Measurements from ENCODE around the gene HYI. TPM values are rescaled to one million over a fixed set of nuclear protein-coding genes. Genes with fewer than 3 reads are reported as not detected.
"Not testable (repeated sequence)": the region's sequence is repeated elsewhere in the genome, so short reads cannot be mapped to it uniquely, and the experiment has no call there.

The HYI gene
- total RNA-seq, 2 donors from 2014 or later: 67.7 to 104 TPM

DNA sequence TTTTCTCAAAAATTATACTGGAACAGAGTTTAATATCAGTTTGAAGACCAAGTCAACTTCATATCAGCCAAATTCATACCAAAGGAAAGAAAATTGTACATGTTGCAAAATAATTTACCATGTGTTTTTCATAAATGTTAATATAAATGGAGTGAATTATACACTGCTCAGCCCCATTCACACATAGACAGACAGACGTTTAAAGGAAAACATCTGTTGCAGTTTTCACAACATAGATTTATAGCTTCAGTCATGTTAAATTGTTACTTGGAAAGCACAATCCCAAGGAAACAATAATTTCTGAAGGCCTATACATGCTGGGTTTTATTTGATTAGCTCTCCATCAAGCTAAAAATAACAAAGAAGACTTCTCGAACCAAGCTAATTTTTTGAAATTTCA lies 27.8 kb upstream of the HYI start:
- no peaks in the 10 kb centered on the region for H3K9me3 ChIP-seq
- no peaks in the 10 kb centered on the region for H3K4me1 ChIP-seq (replicated peaks)
- DNase-seq (ENCODE audit: low spot score): no peak
- no peaks in the 10 kb centered on the region for H3K27me3 ChIP-seq (replicated peaks; ENCODE audit: insufficient read depth)
- TF ChIP-seq POLR2A (IDR thresholded peaks at IDR 0.05): no peak
- no peak for TF ChIP-seq POLR2AphosphoS5 (IDR thresholded peaks at IDR 0.05)
- TF ChIP-seq CTCF (IDR thresholded peaks at IDR 0.05): no peak
- no peak overlapping the region for H3K27ac ChIP-seq
- 62% methylated on average over 2 of the region's 2 CpGs for WGBS
- no peak overlapping the region for H3K4me3 ChIP-seq
- no peaks in the 10 kb centered on the region for H3K36me3 ChIP-seq
- intact Hi-C loops (cut with DNase I): no loop called here

DNA sequence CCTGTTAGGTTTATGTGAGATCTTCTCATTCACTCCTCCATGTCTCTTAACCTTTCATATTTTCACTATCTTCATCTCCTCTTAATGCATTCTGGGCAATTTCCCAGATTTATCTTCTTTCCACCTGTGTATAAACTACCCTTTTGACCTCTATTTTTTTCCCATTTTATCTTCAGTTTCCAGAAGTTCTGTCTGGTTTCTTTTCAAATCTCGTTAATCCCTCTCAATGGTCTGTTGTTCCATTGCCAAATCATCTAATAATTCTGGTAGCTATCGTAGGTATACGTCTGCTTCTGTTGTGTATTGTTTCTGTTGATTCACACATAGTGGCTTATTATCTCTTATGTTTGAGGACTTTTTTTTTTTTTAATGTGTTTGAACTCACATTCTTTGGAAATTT lies 25.7 kb upstream of the HYI start:
- DNase-seq (ENCODE audit: low spot score): no peak
- H3K4me1 ChIP-seq (replicated peaks): no peaks in the 10 kb centered on the region
- H3K36me3 ChIP-seq: no peaks in the 10 kb centered on the region
- H3K27ac ChIP-seq: no peak overlapping the region
- WGBS: 33% methylated on average over 3 of the region's 3 CpGs
- TF ChIP-seq POLR2AphosphoS5 (IDR thresholded peaks at IDR 0.05): no peak
- no peak for TF ChIP-seq POLR2A (IDR thresholded peaks at IDR 0.05)
- no peak for TF ChIP-seq CTCF (IDR thresholded peaks at IDR 0.05)
- H3K9me3 ChIP-seq: no peaks in the 10 kb centered on the region
- H3K27me3 ChIP-seq (replicated peaks; ENCODE audit: insufficient read depth): no peaks in the 10 kb centered on the region
- H3K4me3 ChIP-seq: no peak overlapping the region
- intact Hi-C loops (cut with DNase I): no loop called here

DNA sequence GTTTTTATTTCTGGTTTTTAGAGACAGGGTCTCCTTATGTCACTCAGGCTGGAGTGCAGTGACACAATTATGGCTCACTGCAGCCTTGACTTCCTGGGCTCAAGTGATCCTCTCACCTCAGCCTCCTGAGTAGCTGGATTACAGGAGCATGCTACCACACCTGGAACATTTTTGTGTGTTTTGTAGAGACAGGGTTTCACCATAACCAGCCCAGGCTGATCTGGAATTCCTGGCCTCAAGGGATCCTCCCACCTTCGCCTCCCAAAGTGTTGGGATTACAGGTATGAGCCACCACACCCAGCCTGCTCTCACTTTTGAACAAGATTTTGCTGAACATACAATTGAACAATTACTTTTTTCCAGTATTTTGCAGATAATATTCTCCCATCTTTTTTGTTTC lies 24.0 kb upstream of the HYI start:
- TF ChIP-seq POLR2AphosphoS5 (IDR thresholded peaks at IDR 0.05) (no peak), POLR2A (IDR thresholded peaks at IDR 0.05) (no peak), CTCF (IDR thresholded peaks at IDR 0.05) (no peak)
- H3K4me1 ChIP-seq (replicated peaks): no peaks in the 10 kb centered on the region
- H3K27ac ChIP-seq: no peak overlapping the region
- no peak overlapping the region for H3K4me3 ChIP-seq
- WGBS: 100% methylated on average over 1 of the region's 1 CpG
- H3K27me3 ChIP-seq (replicated peaks; ENCODE audit: insufficient read depth): no peaks in the 10 kb centered on the region
- intact Hi-C loops (cut with DNase I): no loop called here
- no peaks in the 10 kb centered on the region for H3K9me3 ChIP-seq
- DNase-seq (ENCODE audit: low spot score): no peak
- no peaks in the 10 kb centered on the region for H3K36me3 ChIP-seq

DNA sequence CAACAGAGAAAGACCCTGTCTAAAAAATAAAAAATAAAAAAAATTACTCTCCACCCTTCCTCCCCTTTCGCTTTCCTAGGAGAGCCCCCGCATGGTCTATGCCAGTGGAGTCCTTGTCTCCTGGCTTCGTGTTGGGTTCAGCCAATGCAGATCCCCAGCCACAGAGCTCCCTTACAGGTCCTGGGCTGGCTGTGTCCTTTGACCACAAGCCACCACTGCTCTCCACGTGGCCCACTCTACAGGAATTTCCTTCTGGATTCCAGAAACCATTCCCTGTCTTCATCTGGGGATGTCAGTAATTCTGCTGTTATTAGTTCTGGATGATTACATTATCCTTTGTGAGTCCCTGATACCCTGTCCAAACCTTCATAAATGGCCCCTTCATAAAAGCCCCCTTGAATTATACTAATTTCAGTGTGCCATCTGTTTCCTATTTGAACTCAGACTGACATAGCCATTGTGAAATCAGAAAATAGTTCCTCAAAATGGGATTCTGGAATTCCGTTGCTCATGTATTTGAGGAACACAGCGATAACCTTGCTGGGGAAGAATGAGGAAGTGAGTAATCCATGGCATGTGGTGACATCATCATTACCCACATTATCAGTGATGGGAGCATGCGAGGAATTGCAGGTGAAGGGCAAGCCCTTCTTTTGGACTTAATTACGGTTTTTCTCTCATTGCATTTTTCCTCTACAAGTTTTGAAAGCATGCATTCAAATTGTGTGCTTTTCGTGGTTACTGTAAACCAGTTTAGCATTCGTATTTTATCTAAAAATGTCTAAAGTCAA lies 22.1 kb upstream of the HYI start:
- intact Hi-C loops (cut with DNase I); H3K36me3 ChIP-seq; H3K27ac ChIP-seq; H3K4me3 ChIP-seq; H3K4me1 ChIP-seq (replicated peaks); H3K9me3 ChIP-seq; DNase-seq (ENCODE audit: low spot score); H3K27me3 ChIP-seq (replicated peaks; ENCODE audit: insufficient read depth): not testable (repeated sequence)
- WGBS: 64% methylated on average over 10 of the region's 10 CpGs

GRCh38 chr1:43473463-43473862 lies 19.7 kb upstream of the HYI start:
- Histone ChIP-seq H3K36me3 (no peaks in the 10 kb centered on the region), H3K9me3 (no peaks in the 10 kb centered on the region), H3K4me1 (replicated peaks) (no peaks in the 10 kb centered on the region), H3K4me3 (no peak overlapping the region), H3K27ac (no peak overlapping the region), H3K27me3 (replicated peaks; ENCODE audit: insufficient read depth) (no peaks in the 10 kb centered on the region)
- TF ChIP-seq POLR2AphosphoS5 (IDR thresholded peaks at IDR 0.05): no peak
- no peak for TF ChIP-seq POLR2A (IDR thresholded peaks at IDR 0.05)
- no peak for TF ChIP-seq CTCF (IDR thresholded peaks at IDR 0.05)
- DNase-seq (ENCODE audit: low spot score): no peak
- intact Hi-C loops (cut with DNase I): no loop called here
- 80% methylated on average over 4 of the region's 4 CpGs for WGBS

- H3K27me3 ChIP-seq (replicated peaks; ENCODE audit: insufficient read depth); intact Hi-C loops (cut with DNase I): not testable (repeated sequence)
- 60% methylated on average over 6 of the region's 6 CpGs for WGBS
Measured at GRCh38 chr1:43472463-43473151, 18.9 kb upstream of the HYI start.

More at GRCh38 chr1:43472463-43473151, 18.9 kb upstream of the HYI start:
- not testable (repeated sequence) for H3K9me3 ChIP-seq; H3K27ac ChIP-seq; DNase-seq (ENCODE audit: low spot score); H3K4me1 ChIP-seq (replicated peaks); H3K36me3 ChIP-seq; H3K4me3 ChIP-seq

Measured in prostate gland (tissue), 2 donors.